GM23338 (cell line): Measurements from ENCODE around the gene ZNF570. TPM values are rescaled to one million over a fixed set of nuclear protein-coding genes. Genes with fewer than 3 reads are reported as not detected.
A peak's percentile ranks its signal among the peaks of the same experiment; 100 is the strongest.

ENCODE experiments used
- ATAC-seq: fragments of 200-7000 bp; cut with Tn5 transposase; 3 replicates; pipeline ENCODE4 v1.9.1; 2020
- DNase-seq: peaks from one replicate; pipeline ENCODE4 v3.0.0-alpha.2; 2015; ENCODE audit warnings: low spot score
- H2AFZ ChIP-seq: fragments of 200-600 bp; sonication (generic); 2 replicates; pipeline ENCODE4 v1.8.0; 2016; ENCODE audit warnings: antibody characterized with exemption, mild to moderate bottlenecking, moderate library complexity
- H3F3A ChIP-seq: fragments of 200-600 bp; sonication (generic); replicated peaks from 2 replicates; pipeline ENCODE4 v1.8.0; 2017; ENCODE audit warnings: antibody characterized with exemption, mixed run types, low read depth
- H3K27ac ChIP-seq: fragments of 200-600 bp; sonication (generic); 2 replicates; pipeline ENCODE4 v1.6.1; 2016; ENCODE audit warnings: low read depth
- H3K27me3 ChIP-seq: fragments of 200-600 bp; sonication (generic); 2 replicates; pipeline ENCODE4 v1.8.0; 2016; ENCODE audit warnings: mild to moderate bottlenecking, mixed run types, moderate library complexity; ENCODE audit not compliant: insufficient read depth
- H3K36me3 ChIP-seq: fragments of 200-600 bp; sonication (generic); 2 replicates; pipeline ENCODE4 v1.8.0; 2016; ENCODE audit warnings: mild to moderate bottlenecking; ENCODE audit not compliant: insufficient read depth
- H3K4me1 ChIP-seq: fragments of 200-600 bp; sonication (generic); 2 replicates; pipeline ENCODE4 v1.8.0; 2016; ENCODE audit warnings: mild to moderate bottlenecking, moderate library complexity; ENCODE audit not compliant: insufficient read depth
- H3K4me2 ChIP-seq: fragments of 200-600 bp; sonication (generic); 2 replicates; pipeline ENCODE4 v1.7.1; 2017; ENCODE audit warnings: mixed run types
- H3K4me3 ChIP-seq: fragments of 200-600 bp; sonication (generic); 2 replicates; pipeline ENCODE4 v1.6.1; 2016; ENCODE audit warnings: mixed run types
- H3K79me2 ChIP-seq: fragments of 200-600 bp; sonication (generic); replicated peaks from 2 replicates; pipeline ENCODE4 v1.8.0; 2017; ENCODE audit warnings: mild to moderate bottlenecking; ENCODE audit not compliant: insufficient read depth
- H3K9me2 ChIP-seq: fragments of 200-600 bp; sonication (generic); 2 replicates; pipeline ENCODE4 v1.8.0; 2017; ENCODE audit not compliant: insufficient read depth
- H4K20me1 ChIP-seq: fragments of 200-600 bp; sonication (generic); replicated peaks from 2 replicates; pipeline ENCODE4 v1.8.0; 2017; ENCODE audit warnings: mild to moderate bottlenecking; ENCODE audit not compliant: insufficient read depth
- H3K27ac Mint-ChIP-seq: 2 replicates; pipeline ENCODE4 v1.8.0; 2020; ENCODE audit warnings: inconsistent platforms, mild to moderate bottlenecking, moderate library complexity, mixed read lengths
- H3K27me3 Mint-ChIP-seq: 3 replicates; pipeline ENCODE4 v1.8.0; 2022; ENCODE audit warnings: low read depth, mild to moderate bottlenecking, moderate library complexity, mixed read lengths, inconsistent platforms; ENCODE audit not compliant: insufficient read depth, poor library complexity
- H3K36me3 Mint-ChIP-seq: 3 replicates; pipeline ENCODE4 v1.8.0; 2021; ENCODE audit warnings: low read depth, mild to moderate bottlenecking, inconsistent platforms, moderate library complexity, mixed read lengths
- H3K4me1 Mint-ChIP-seq: 3 replicates; pipeline ENCODE4 v1.8.0; 2020; ENCODE audit warnings: mild to moderate bottlenecking, inconsistent platforms, mixed read lengths
- H3K4me3 Mint-ChIP-seq: 3 replicates; pipeline ENCODE4 v1.8.0; 2021; ENCODE audit warnings: moderate library complexity, mild to moderate bottlenecking, inconsistent platforms, mixed read lengths
- H3K9me3 Mint-ChIP-seq: 3 replicates; pipeline ENCODE4 v1.8.0; 2020; ENCODE audit warnings: moderate library complexity, mild to moderate bottlenecking, inconsistent platforms, mixed read lengths
- CREB1 ChIP-seq: fragments of 250-450 bp; sonication (Bioruptor Pico); IDR thresholded peaks from 2 replicates; pipeline ENCODE4 v1.5.0; 2020; ENCODE audit warnings: low read depth, mild to moderate bottlenecking, moderate library complexity
- CTCF ChIP-seq, 2 experiments: fragments of 200-600 bp in 1 of 2; sonication (generic) in 1 of 2; conservative IDR thresholded peaks; 2 replicates each; pipeline versions ENCODE4 v1.5.1 to v1.6.1; 2016 to 2017; ENCODE audit warnings: antibody characterized with exemption in 2 of 2, low read depth in 2 of 2, mild to moderate bottlenecking in 2 of 2, moderate library complexity in 1 of 2
- ETS1 ChIP-seq: IDR thresholded peaks from 2 replicates; pipeline ENCODE4 v1.6.1; 2016; ENCODE audit warnings: antibody characterized with exemption
- EZH2 ChIP-seq: fragments of 200-600 bp; sonication (generic); IDR thresholded peaks from one replicate; pipeline ENCODE4 v1.8.0; 2017; ENCODE audit warnings: antibody characterized with exemption, mild to moderate bottlenecking, low read depth; ENCODE audit not compliant: unreplicated experiment
- EZH2phosphoT487 ChIP-seq: fragments of 200-600 bp; sonication (generic); IDR thresholded peaks from one replicate; pipeline ENCODE4 v1.8.1; 2018; ENCODE audit warnings: antibody characterized with exemption; ENCODE audit not compliant: unreplicated experiment
- JUNB ChIP-seq: IDR thresholded peaks from one replicate; pipeline ENCODE4 v1.6.1; 2016; ENCODE audit warnings: antibody characterized with exemption; ENCODE audit not compliant: unreplicated experiment
- POLR2AphosphoS5 ChIP-seq: IDR thresholded peaks from 2 replicates; pipeline ENCODE4 v1.6.1; 2016; ENCODE audit warnings: antibody characterized with exemption, low read depth
- STAT1 ChIP-seq: IDR thresholded peaks from one replicate; pipeline ENCODE4 v1.6.1; 2016; ENCODE audit warnings: antibody characterized with exemption; ENCODE audit not compliant: unreplicated experiment
- ZNF114 ChIP-seq: fragments of 250-450 bp; sonication (Bioruptor Pico); IDR thresholded peaks from 2 replicates; pipeline ENCODE4 v1.5.0; 2020; ENCODE audit warnings: mild to moderate bottlenecking, moderate library complexity
- ZNF331 ChIP-seq: fragments of 250-450 bp; sonication (Bioruptor Pico); IDR thresholded peaks from 2 replicates; pipeline ENCODE4 v1.5.0; 2020; ENCODE audit warnings: low read depth, mild to moderate bottlenecking, moderate library complexity
- ZNF462 ChIP-seq: fragments of 250-450 bp; sonication (Bioruptor Pico); IDR thresholded peaks from 2 replicates; pipeline ENCODE4 v1.5.0; 2020; ENCODE audit warnings: mild to moderate bottlenecking, moderate library complexity
- polyA plus RNA-seq: library from polyadenylated mRNA; unstranded; fragments of >200 nt; fragmentation: Nextera tagmentation; extraction: Ambion mirVana; gene quantifications from 2 replicates; pipeline ENCODE4 v1.2.1, GENCODE V29; 2016
- total RNA-seq: library from RNA; depleted of rRNA; stranded (reverse); fragments of >200 nt; shearing (Covaris generic); gene quantifications from 2 replicates; pipeline ENCODE4 v1.2.3, GENCODE V29; 2014

Gene ZNF570
- total and polyA plus RNA-seq, 2 experiments from 2014 or later, result 6.6 to 6.8 TPM

- DNase-seq (no peak), ATAC-seq (no peak)
- Histone ChIP-seq H3F3A (no peaks in the 10 kb centered on the region), H4K20me1 (no peaks in the 10 kb centered on the region), H3K27ac (no peak overlapping the region), H3K79me2 (peaks cover 14% of the 10 kb centered on the region; the same call in 1 of the 2 replicates), H2AFZ (peak overlapping the region; percentile 72), H3K9me2 (no peaks in the 10 kb centered on the region), H3K4me1 (peaks cover 6% of the 10 kb centered on the region), H3K36me3 (no peaks in the 10 kb centered on the region), H3K4me3 (peak overlapping the region; percentile 74), H3K27me3 (no peaks in the 10 kb centered on the region), H3K4me2 (peak overlapping the region; percentile 95)
- Mint-ChIP-seq H3K36me3 (peaks cover 39% of the 10 kb centered on the region), H3K4me1 (peaks cover 3% of the 10 kb centered on the region; the same call in 2 of the 3 replicates), H3K4me3 (no peak overlapping the region), H3K9me3 (peaks cover 20% of the 10 kb centered on the region), H3K27ac (no peak overlapping the region), H3K27me3 (peaks cover 4% of the 10 kb centered on the region)
- TF ChIP-seq STAT1 (no peak), POLR2AphosphoS5 (0 out of 2 replicates have a peak, but pooled peaks have one; percentile 41)
Observed at GRCh38 chr19:37507167-37507464, 38.0 kb downstream of the ZNF570 start.

GRCh38 chr19:37511186-37511585, 42.0 kb downstream of the ZNF570 start:
- no peak overlapping the region for H3K4me2 ChIP-seq
- ATAC-seq (no peak), DNase-seq (no peak)
- no peaks in the 10 kb centered on the region for H4K20me1 ChIP-seq
- Mint-ChIP-seq H3K27ac (no peak overlapping the region), H3K36me3 (peaks cover 52% of the 10 kb centered on the region), H3K27me3 (no peaks in the 10 kb centered on the region), H3K4me3 (no peak overlapping the region), H3K9me3 (no peaks in the 10 kb centered on the region), H3K4me1 (peaks cover 3% of the 10 kb centered on the region; the same call in 2 of the 3 replicates)
- H3K9me2 ChIP-seq, result no peaks in the 10 kb centered on the region
- no peak overlapping the region for H2AFZ ChIP-seq
- H3K79me2 ChIP-seq, result peaks cover 14% of the 10 kb centered on the region; the same call in 1 of the 2 replicates
- no peaks in the 10 kb centered on the region; the same call in 1 of the 2 replicates for H3K36me3 ChIP-seq
- H3K4me3 ChIP-seq, result no peak overlapping the region
- H3K27me3 ChIP-seq, result no peaks in the 10 kb centered on the region
- H3F3A ChIP-seq, result no peaks in the 10 kb centered on the region
- H3K4me1 ChIP-seq, result no peaks in the 10 kb centered on the region; the same call in 1 of the 2 replicates
- no peak overlapping the region for H3K27ac ChIP-seq
- TF ChIP-seq ZNF114 (no peak), ZNF331 (CRISPR knock-in tag) (no peak), EZH2 (no peak), ZNF462 (no peak), CTCF (conservative IDR thresholded peaks at IDR 0.05; ENCODE audit: low read depth in 2 of 2) (no peak), ETS1 (no peak), CREB1 (CRISPR knock-in tag) (no peak), STAT1 (no peak), EZH2phosphoT487 (no peak), JUNB (no peak), POLR2AphosphoS5 (no peak)
